Measurements from ENCODE around the gene SUN5.

Gene SUN5

GRCh38 chr20:33026779-33027759 is 22.8 kb upstream of the SUN5 start:
- DNase-seq (ENCODE audit: low read depth), result no peak

- DNase-seq (ENCODE audit: low read depth), result no peak
Observed at GRCh38 chr20:33026072-33026778, 22.0 kb upstream of the SUN5 start.

- no peak for DNase-seq (ENCODE audit: low read depth)
Observed at GRCh38 chr20:33025318-33025876, 21.2 kb upstream of the SUN5 start.

- no peak for DNase-seq (ENCODE audit: low read depth)
Observed at GRCh38 chr20:33024609-33025317, 20.5 kb upstream of the SUN5 start.

DNA sequence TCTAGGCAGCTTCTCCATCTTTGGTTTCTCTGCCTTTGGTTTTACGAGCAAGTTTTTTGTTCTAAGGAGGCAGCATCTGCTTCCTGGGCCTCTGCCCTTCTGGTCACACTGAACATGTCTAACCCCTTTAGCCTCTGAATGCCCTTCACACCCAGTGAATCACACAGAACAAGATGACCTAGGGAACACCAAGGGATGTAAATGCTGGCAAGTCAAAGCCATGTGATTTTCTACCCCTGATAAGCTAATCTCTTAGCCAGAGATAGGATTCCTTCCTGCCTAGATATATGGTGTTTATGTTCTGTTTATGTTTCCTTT is 20.0 kb upstream of the SUN5 start:
- no peak for DNase-seq (ENCODE audit: low read depth)

GRCh38 chr20:33023439-33024242 is 19.4 kb upstream of the SUN5 start:
- no peak for DNase-seq (ENCODE audit: low read depth)

DNA sequence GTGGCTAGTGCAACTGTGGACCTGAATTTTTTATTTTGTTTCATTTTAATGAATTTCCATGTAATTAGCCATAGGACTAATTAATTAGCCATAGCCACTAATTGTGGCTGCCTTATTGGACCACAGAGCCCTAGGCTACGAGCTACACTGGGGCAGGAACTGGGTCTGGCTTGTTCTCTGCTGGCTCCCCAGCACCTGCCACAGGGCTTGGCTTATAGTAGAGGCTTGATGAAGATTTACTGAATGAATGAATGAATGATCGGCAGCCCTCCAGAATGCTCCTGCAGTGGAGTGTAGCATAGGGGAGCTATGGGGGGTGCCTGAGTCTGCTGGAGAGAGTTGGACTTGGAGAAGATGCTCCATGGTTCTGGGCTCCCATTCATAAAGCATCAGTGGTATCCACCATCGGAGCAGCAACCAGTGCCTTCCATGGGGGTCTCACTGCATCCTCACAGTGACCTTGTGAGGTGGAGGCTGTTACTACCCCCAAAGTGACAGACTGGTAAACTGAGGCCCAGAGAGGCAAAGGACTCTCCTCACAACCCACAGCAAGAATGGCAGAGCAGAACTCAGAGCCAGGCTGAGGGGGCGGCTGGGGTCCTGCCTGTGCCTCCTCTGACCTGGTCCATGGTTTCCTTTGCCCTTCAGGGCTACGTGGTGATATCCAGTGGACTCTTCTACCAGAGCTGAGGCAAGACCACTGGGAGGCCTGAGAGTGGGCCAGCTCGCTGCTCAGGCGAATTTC is 18.6 kb upstream of the SUN5 start:
- no peak for DNase-seq (ENCODE audit: low read depth)

- no peak for DNase-seq (ENCODE audit: low read depth)
Observed at GRCh38 chr20:33022289-33022688, 18.1 kb upstream of the SUN5 start.

GRCh38 chr20:33021879-33022278 is 17.6 kb upstream of the SUN5 start:
- DNase-seq (ENCODE audit: low read depth), result no peak

- no peak for DNase-seq (ENCODE audit: low read depth)
Observed at GRCh38 chr20:33020278-33021161, 16.3 kb upstream of the SUN5 start.

GRCh38 chr20:33019465-33020277 is 15.4 kb upstream of the SUN5 start:
- no peak for DNase-seq (ENCODE audit: low read depth)

DNA sequence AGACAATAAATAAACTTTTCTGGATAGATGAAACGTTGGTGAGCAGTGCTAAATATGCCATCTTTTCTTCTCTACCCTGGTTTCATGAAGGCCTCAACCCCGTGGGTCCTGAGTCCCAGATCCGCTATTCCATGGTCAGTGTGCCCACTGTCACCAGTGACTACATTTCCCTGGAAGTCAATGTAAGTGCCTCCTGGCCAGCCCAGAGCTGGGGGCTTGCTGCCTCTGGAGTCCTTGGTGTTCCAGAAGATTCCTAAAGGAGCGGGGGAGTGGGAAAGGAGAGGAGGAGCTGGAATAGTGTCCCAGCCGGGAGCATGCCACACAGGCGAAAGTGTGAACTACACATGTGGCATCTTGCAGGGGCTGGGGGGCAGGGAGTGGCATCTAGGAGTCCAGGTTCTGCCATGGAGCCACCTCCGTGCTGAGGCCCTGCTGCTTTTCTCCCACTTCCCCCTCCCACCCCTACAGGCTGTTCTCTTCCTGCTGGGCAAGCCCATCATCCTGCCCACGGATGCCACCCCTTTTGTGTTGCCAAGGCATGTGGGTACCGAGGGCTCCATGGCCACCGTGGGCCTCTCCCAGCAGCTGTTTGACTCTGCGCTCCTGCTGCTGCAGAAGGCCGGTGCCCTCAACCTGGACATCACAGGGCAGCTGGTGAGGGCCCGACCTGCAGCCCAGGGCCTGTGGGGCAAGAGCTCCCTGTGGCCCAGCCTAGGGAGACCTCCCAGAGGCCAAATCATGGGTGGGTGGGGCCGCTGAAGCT is 14.1 kb upstream of the SUN5 start:
- DNase-seq (ENCODE audit: low read depth), result no peak

DNA sequence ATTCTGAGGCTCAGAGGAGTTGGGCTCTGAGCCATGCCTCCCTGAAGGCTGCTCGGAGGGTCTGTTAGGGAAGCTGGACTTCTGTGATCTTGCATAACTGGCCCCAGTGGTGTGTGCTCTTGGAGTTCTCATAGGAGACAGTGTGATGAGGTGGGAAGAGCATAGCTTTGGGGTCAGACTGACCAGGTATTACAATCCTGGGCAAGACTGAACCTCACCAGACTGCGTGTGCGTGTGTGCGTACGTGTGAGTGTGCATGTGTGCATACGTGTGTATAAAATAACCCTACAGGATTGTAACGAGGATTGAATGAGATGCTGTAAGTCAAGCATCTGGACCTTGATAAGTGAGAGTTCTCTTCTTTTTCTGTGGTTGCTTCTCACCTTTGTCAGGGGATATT is 13.3 kb upstream of the SUN5 start:
- DNase-seq (ENCODE audit: low read depth), result no peak

DNA sequence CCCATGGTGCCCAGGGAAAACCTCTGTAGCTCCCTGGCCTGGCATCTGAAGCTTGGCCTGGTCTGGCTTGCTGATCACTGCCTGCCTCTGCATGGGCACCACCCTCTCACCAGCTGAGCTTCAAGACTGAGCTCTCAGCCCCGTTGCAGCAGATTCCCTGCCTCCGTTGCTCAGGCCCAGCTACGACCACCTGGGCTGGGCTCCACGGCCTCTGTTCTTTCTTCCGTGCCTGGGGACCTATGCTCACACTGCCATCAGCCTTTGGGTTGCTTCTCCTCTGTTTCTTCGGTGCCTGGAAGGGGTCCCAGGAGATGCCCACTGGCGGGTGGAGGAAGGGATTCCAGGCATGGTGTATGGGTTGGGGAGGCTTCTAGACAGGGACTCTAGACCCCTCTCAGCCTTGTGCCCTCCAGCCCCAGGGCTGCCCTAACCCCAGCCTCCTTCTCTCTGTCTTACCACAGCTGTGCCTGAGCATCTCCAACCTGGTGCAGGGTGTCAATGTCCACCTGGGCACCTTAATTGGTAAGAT is 12.4 kb upstream of the SUN5 start:
- no peak for DNase-seq (ENCODE audit: low read depth)

DNA sequence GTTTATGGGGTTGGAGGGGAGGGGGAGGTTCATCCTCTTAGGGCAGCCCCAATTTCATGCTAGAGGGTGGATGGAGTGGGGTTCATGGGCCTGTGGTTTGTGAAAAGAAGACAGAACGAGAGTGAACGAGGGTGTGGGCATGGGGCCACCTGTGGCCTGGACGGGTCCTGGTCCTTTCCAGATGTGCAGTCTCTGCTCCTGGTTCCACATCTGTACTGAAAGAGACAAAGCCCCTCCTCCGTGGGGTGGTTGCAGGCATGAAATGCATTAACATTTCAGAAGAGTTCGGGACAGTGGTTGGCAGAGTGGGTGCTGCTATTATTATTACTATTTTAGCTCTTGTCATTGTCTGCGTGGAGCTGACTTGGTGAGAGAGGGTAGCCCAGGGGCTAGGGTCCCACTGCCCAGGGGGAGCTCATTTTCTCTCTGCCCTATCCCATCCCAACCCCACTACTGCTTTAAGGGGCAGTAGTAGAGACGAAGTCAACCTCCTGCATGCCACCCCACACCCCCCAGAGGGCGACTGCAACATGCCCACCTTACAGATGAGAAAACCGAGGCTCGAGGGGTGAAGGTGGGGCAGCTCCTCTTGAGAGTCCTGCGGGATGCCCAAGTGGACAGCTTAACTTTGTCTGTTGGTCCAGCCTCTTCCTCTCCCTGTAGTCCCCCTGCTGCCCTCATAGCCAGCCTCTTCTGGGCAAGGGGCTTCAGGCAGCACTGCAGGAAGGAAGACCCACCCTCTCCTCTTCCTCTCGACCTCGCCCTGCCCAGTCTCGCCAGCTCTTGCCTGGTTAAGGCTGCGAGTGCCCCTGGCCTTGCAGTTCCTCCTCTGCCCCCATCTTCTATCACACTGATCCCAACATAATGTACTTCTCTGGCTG is 11.7 kb upstream of the SUN5 start:
- DNase-seq (ENCODE audit: low read depth), result no peak

GRCh38 chr20:33015114-33015484 is 10.9 kb upstream of the SUN5 start:
- DNase-seq (ENCODE audit: low read depth), result no peak

Measured in stimulated activated CD8-positive, alpha-beta memory T cell treated with anti-CD3 and anti-CD28 coated beads, Interleukin-7, amount 100 ng/mL, for 24 hours (primary cell).